Measurements from ENCODE around the gene MED12L. TPM values are rescaled to one million over a fixed set of nuclear protein-coding genes. Genes with fewer than 3 reads are reported as not detected.

MED12L gene
- polyA plus RNA-seq, 1 experiment, result 0.06 TPM

- H3K4me3 ChIP-seq (ENCODE audit: low read depth, low read length), result no peak overlapping the region
- POLR2A ChIA-PET, result no interaction called here
- no peak for DNase-seq (ENCODE audit: low read depth)
- H3K36me3 ChIP-seq (ENCODE audit: control insufficient read depth, insufficient read depth, low read length), result no peaks in the 10 kb centered on the region
- no peak for TF ChIP-seq CTCF (IDR thresholded peaks at IDR 0.05; ENCODE audit: insufficient read depth, low read depth, low read length)
- CTCF ChIA-PET, result interaction anchor here (0.7 to 6.1 kb wide), 9 partner anchors 8 to 612 kb away, joined by 3 to 80 read pairs (median 4); partner anchors contain the start of gene P2RY14
- no peaks in the 10 kb centered on the region for H3K27me3 ChIP-seq (ENCODE audit: control insufficient read depth, insufficient read depth, low read length)
Measured at GRCh38 chr3:151225040-151225975, 139.8 kb downstream of the MED12L start.

- Histone ChIP-seq H3K27me3 (ENCODE audit: control insufficient read depth, insufficient read depth, low read length) (no peaks in the 10 kb centered on the region), H3K4me3 (ENCODE audit: low read depth, low read length) (no peak overlapping the region), H3K36me3 (ENCODE audit: control insufficient read depth, insufficient read depth, low read length) (no peaks in the 10 kb centered on the region)
- ChIA-PET POLR2A (no interaction called here), CTCF (interaction anchor here (0.6 to 6.1 kb wide), 12 partner anchors 8 to 611 kb away, joined by 3 to 80 read pairs (median 6); partner anchors contain the start of gene P2RY14)
- DNase-seq (ENCODE audit: low read depth), result no peak
- no peak for TF ChIP-seq CTCF (IDR thresholded peaks at IDR 0.05; ENCODE audit: insufficient read depth, low read depth, low read length)
Measured at GRCh38 chr3:151226088-151226563, 140.7 kb downstream of the MED12L start.

- H3K4me3 ChIP-seq (ENCODE audit: low read depth, low read length), result no peak overlapping the region
- POLR2A ChIA-PET, result no interaction called here
- DNase-seq (ENCODE audit: low read depth), result no peak
- no peaks in the 10 kb centered on the region for H3K36me3 ChIP-seq (ENCODE audit: control insufficient read depth, insufficient read depth, low read length)
- no peak for TF ChIP-seq CTCF (IDR thresholded peaks at IDR 0.05; ENCODE audit: insufficient read depth, low read depth, low read length)
- CTCF ChIA-PET, result interaction anchor here (0.6 to 6.1 kb wide), 18 partner anchors 9 to 695 kb away, joined by 3 to 80 read pairs (median 6); partner anchors contain the start of gene P2RY14
- no peaks in the 10 kb centered on the region for H3K27me3 ChIP-seq (ENCODE audit: control insufficient read depth, insufficient read depth, low read length)
Measured at GRCh38 chr3:151226825-151227224, 141.4 kb downstream of the MED12L start.

GRCh38 chr3:151227266-151227806, 141.9 kb downstream of the MED12L start:
- CTCF ChIA-PET, result interaction anchor here (1.1 to 6.1 kb wide), 21 partner anchors 10 to 695 kb away, joined by 3 to 80 read pairs (median 6); partner anchors contain the start of gene P2RY14
- DNase-seq (ENCODE audit: low read depth), result no peak
- Histone ChIP-seq H3K36me3 (ENCODE audit: control insufficient read depth, insufficient read depth, low read length) (no peaks in the 10 kb centered on the region), H3K4me3 (ENCODE audit: low read depth, low read length) (no peak overlapping the region), H3K27me3 (ENCODE audit: control insufficient read depth, insufficient read depth, low read length) (no peaks in the 10 kb centered on the region)
- POLR2A ChIA-PET, result no interaction called here
- no peak for TF ChIP-seq CTCF (IDR thresholded peaks at IDR 0.05; ENCODE audit: insufficient read depth, low read depth, low read length)
